Measurements from ENCODE around the gene TCF12. TPM values are rescaled to one million over a fixed set of nuclear protein-coding genes. Genes with fewer than 3 reads are reported as not detected.

The TCF12 gene
- total and polyA plus RNA-seq, 2 of the 8 experiments (the other 6 are each of a cell fraction or from before 2014, with no cell fraction given) = 85.8 to 101 TPM

GRCh38 chr15:57030011-57030410 is 111.6 kb downstream of the TCF12 start:
- POLR2A ChIA-PET (ENCODE audit: partially characterized antibody) = no interaction called here
- H3K4me3 ChIP-seq (ENCODE audit: extremely low read depth in 1 of 4, insufficient read depth in 2 of 4, low read depth in 3 of 4, low read length in 4 of 4) = no peak overlapping the region
- H4K5ac ChIP-seq (ENCODE audit: insufficient read length, low read depth, low read length) = no peak overlapping the region
- H3K14ac ChIP-seq (ENCODE audit: insufficient read length) = no peak overlapping the region
- no peaks in the 10 kb centered on the region for H3K9me3 ChIP-seq (ENCODE audit: insufficient read depth in 2 of 2, low read depth in 1 of 2, low read length in 1 of 2)
- H4K91ac ChIP-seq (replicated peaks; ENCODE audit: insufficient read length, low read length) = no peak overlapping the region
- CTCF ChIA-PET (ENCODE audit: partially characterized antibody) = no interaction called here
- no peak overlapping the region for H3K27ac ChIP-seq (ENCODE audit: low read depth, low read length)
- H2AK5ac ChIP-seq (ENCODE audit: low read depth, low read length) = no peak overlapping the region
- H3K56ac ChIP-seq (replicated peaks; ENCODE audit: insufficient read length, low read depth, low read length) = no peak overlapping the region
- no peak overlapping the region for H3K18ac ChIP-seq (ENCODE audit: extremely low read depth, low read length)
- no peak overlapping the region for H3K4ac ChIP-seq (replicated peaks; ENCODE audit: insufficient read length, low read depth, low read length)
- H4K8ac ChIP-seq (ENCODE audit: extremely low read depth, insufficient read depth, low read length) = no peak overlapping the region
- no peaks in the 10 kb centered on the region for H3K27me3 ChIP-seq (replicated peaks in 1 of 4; ENCODE audit: control insufficient read depth in 3 of 4, extremely low read depth in 1 of 4, insufficient read depth in 3 of 4, low read length in 3 of 4)
- WGBS, 2 experiments (ENCODE audit: extremely low coverage in 1 of 2, insufficient coverage in 1 of 2, insufficient read length in 1 of 2, insufficient replicate concordance in 2 of 2, low coverage in 1 of 2, low lambda C conversion rate in 2 of 2, missing lambda C conversion rate in 1 of 2) = 91% methylated on average over 3 of the region's 3 CpGs; no CpG with 5 or more reads in 1 of the 2 experiments
- no peak overlapping the region for H3K4me2 ChIP-seq (ENCODE audit: insufficient read depth in 1 of 2, low read depth in 2 of 2, low read length in 2 of 2)
- peaks cover 4 to 9% of the 10 kb centered on the region in 2 experiments for H4K20me1 ChIP-seq (replicated peaks in 1 of 2; ENCODE audit: control insufficient read depth in 1 of 2, insufficient read depth in 2 of 2, low read length in 2 of 2)
- no peak overlapping the region for H2BK20ac ChIP-seq (ENCODE audit: low read length)
- no peak overlapping the region for H3K23ac ChIP-seq (ENCODE audit: insufficient read length)
- peaks cover 0 to 100% of the 10 kb centered on the region in 2 experiments; a peak in 3 of 4 replicates for H3K79me2 ChIP-seq (ENCODE audit: control insufficient read depth in 1 of 2, insufficient read depth in 2 of 2, low read length in 2 of 2)
- FAIRE-seq = no peak
- H3K4me1 ChIP-seq (replicated peaks in 1 of 4; ENCODE audit: control insufficient read depth in 3 of 4, insufficient read depth in 4 of 4, low read length in 3 of 4) = peaks cover 0 to 12% (median 8%) of the 10 kb centered on the region in 4 experiments; a peak in 5 of 7 replicates
- no peak overlapping the region for H3K9ac ChIP-seq (replicated peaks in 1 of 4; ENCODE audit: extremely low read depth in 1 of 4, low read depth in 3 of 4, low read length in 3 of 4)
- H2BK12ac ChIP-seq (ENCODE audit: low read depth, low read length) = no peak overlapping the region
- H3K79me1 ChIP-seq (ENCODE audit: low read depth, low read length) = peaks cover 2% of the 10 kb centered on the region; the same call in 1 of the 2 replicates
- H2BK5ac ChIP-seq (ENCODE audit: low read depth, low read length) = no peak overlapping the region
- no peak overlapping the region for H2BK15ac ChIP-seq (ENCODE audit: low read length)
- no peak overlapping the region for H2BK120ac ChIP-seq (replicated peaks; ENCODE audit: low read depth, low read length)
- H2AFZ ChIP-seq (ENCODE audit: low read length) = no peak overlapping the region
- no peaks in the 10 kb centered on the region for H3K23me2 ChIP-seq (ENCODE audit: low read depth, low read length)
- H3K36me3 ChIP-seq (ENCODE audit: control insufficient read depth in 2 of 4, insufficient read depth in 4 of 4, low read length in 3 of 4) = no peaks in the 10 kb centered on the region
- no peak for DNase-seq (ENCODE audit: low read depth in 1 of 2, low spot score in 2 of 2)
- TF ChIP-seq HDAC2 (IDR thresholded peaks at IDR 0.05; ENCODE audit: borderline replicate concordance in 1 of 2, low read depth in 2 of 2, low read length in 2 of 2) (no peak), SIX5 (IDR thresholded peaks at IDR 0.05; ENCODE audit: low read depth, low read length) (no peak), BACH1 (IDR thresholded peaks at IDR 0.05; ENCODE audit: low read length) (no peak), TEAD4 (IDR thresholded peaks at IDR 0.05; ENCODE audit: low read depth, low read length) (no peak), BRCA1 (IDR thresholded peaks at IDR 0.05; ENCODE audit: low read depth, low read length) (no peak), USF2 (IDR thresholded peaks at IDR 0.05; ENCODE audit: low read length) (no peak)
